ENCODE measurements around the gene WDR38. TPM values are rescaled to one million over a fixed set of nuclear protein-coding genes. Genes with fewer than 3 reads are reported as not detected.

The WDR38 gene
- total and polyA plus RNA-seq, 4 donors, result not detected

GRCh38 chr9:124881138-124881743 is 28.0 kb downstream of the WDR38 start (continued):
- no peak for TF ChIP-seq REST (IDR thresholded peaks at IDR 0.05)

GRCh38 chr9:124882231-124882630 is 29.0 kb downstream of the WDR38 start:
- H3K9ac ChIP-seq (ENCODE audit: low read depth in 1 of 2, low read length in 2 of 2), result no peak overlapping the region
- H3K4me1 ChIP-seq (ENCODE audit: control insufficient read depth in 4 of 4, insufficient read depth in 4 of 4, low read length in 3 of 4), result no peaks in the 10 kb centered on the region
- H3K9me3 ChIP-seq (ENCODE audit: control insufficient read depth in 4 of 4, low read length in 3 of 4), result no peaks in the 10 kb centered on the region
- H3K27me3 ChIP-seq (ENCODE audit: control insufficient read depth in 4 of 4, insufficient read depth in 4 of 4, low read length in 3 of 4), result no peaks in the 10 kb centered on the region
- 84% methylated on average over 13 of the region's 13 CpGs for WGBS
- TF ChIP-seq YY1 (IDR thresholded peaks at IDR 0.05) (no peak), HNF4A (conservative IDR thresholded peaks at IDR 0.05) (no peak), EGR1 (IDR thresholded peaks at IDR 0.05; ENCODE audit: low read depth in 2 of 2) (no peak), HNF4G (IDR thresholded peaks at IDR 0.05) (no peak), NR2F2 (IDR thresholded peaks at IDR 0.05) (no peak), MAX (IDR thresholded peaks at IDR 0.05) (no peak), ATF3 (IDR thresholded peaks at IDR 0.05) (no peak), GABPA (IDR thresholded peaks at IDR 0.05 in 1 of 2, conservative IDR thresholded peaks at IDR 0.05 in 1 of 2) (no peak), RAD21 (IDR thresholded peaks at IDR 0.05) (no peak), RXRA (IDR thresholded peaks at IDR 0.05) (no peak), REST (IDR thresholded peaks at IDR 0.05) (no peak), SP1 (IDR thresholded peaks at IDR 0.05) (no peak)
- TF ChIP-seq, protein P1, sequence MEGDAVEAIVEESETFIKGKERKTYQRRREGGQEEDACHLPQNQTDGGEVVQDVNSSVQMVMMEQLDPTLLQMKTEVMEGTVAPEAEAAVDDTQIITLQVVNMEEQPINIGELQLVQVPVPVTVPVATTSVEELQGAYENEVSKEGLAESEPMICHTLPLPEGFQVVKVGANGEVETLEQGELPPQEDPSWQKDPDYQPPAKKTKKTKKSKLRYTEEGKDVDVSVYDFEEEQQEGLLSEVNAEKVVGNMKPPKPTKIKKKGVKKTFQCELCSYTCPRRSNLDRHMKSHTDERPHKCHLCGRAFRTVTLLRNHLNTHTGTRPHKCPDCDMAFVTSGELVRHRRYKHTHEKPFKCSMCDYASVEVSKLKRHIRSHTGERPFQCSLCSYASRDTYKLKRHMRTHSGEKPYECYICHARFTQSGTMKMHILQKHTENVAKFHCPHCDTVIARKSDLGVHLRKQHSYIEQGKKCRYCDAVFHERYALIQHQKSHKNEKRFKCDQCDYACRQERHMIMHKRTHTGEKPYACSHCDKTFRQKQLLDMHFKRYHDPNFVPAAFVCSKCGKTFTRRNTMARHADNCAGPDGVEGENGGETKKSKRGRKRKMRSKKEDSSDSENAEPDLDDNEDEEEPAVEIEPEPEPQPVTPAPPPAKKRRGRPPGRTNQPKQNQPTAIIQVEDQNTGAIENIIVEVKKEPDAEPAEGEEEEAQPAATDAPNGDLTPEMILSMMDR (IDR thresholded peaks at IDR 0.05; ENCODE audit: low read depth, low read length, missing input control), result no peak
- DNase-seq (ENCODE audit: low spot score), result no peak
- H3K27ac ChIP-seq (ENCODE audit: low read depth in 1 of 2, low read length in 2 of 2), result no peak overlapping the region
- H3K36me3 ChIP-seq (ENCODE audit: control insufficient read depth in 4 of 4, insufficient read depth in 3 of 4, low read depth in 1 of 4, low read length in 3 of 4), result peaks cover 13 to 78% (median 44%) of the 10 kb centered on the region in 4 donors
- H3K4me3 ChIP-seq (ENCODE audit: low read depth in 1 of 3, low read length in 3 of 3), result no peak overlapping the region

All from liver (tissue), 9 donors.